ENCODE data around the gene MCF2L2.

DNA sequence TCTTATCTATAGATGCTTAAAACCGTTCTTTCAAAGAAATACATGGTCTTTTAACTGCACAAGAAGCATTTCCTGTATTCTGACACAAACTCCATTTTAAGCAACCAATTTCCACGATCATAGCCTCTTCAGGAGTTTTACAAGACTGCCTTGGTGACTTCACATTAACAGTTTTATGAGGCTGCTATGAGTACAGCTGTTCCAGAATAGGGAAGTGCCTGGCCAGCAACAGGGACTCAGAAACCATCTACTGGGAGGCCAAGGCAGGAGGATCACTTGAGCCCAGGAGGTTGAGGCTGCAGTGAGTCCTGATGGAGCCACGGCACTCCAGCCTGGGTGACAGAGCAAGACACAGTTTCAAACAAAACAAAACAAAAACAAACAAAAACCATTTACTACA lies 96.9 kb downstream of the MCF2L2 start:
- TF ChIP-seq EZH2 (IDR thresholded peaks at IDR 0.05; ENCODE audit: low read depth): no peak
- TF ChIP-seq, protein P1, sequence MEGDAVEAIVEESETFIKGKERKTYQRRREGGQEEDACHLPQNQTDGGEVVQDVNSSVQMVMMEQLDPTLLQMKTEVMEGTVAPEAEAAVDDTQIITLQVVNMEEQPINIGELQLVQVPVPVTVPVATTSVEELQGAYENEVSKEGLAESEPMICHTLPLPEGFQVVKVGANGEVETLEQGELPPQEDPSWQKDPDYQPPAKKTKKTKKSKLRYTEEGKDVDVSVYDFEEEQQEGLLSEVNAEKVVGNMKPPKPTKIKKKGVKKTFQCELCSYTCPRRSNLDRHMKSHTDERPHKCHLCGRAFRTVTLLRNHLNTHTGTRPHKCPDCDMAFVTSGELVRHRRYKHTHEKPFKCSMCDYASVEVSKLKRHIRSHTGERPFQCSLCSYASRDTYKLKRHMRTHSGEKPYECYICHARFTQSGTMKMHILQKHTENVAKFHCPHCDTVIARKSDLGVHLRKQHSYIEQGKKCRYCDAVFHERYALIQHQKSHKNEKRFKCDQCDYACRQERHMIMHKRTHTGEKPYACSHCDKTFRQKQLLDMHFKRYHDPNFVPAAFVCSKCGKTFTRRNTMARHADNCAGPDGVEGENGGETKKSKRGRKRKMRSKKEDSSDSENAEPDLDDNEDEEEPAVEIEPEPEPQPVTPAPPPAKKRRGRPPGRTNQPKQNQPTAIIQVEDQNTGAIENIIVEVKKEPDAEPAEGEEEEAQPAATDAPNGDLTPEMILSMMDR (conservative IDR thresholded peaks at IDR 0.05): no peak
